Stomach (tissue), 9 donors: ENCODE measurements around the gene ASB9. TPM values are rescaled to one million over a fixed set of nuclear protein-coding genes. Genes with fewer than 3 reads are reported as not detected.

Experiments
- DNase-seq, 2 donors: peaks; one replicate each; pipeline versions ENCODE4 v3.0.0 to v3.0.0-alpha.2; 2013 to 2019
- H3K27ac ChIP-seq, 5 donors: fragments of 200-600 bp in 4 of 5; sonication (generic) in 4 of 5; one replicate each; pipeline ENCODE4 v1.5.1; 2013 to 2019; ENCODE audit warnings: mild to moderate bottlenecking in 1 of 5, moderate library complexity in 1 of 5
- H3K27me3 ChIP-seq, 3 donors: fragments of 200-600 bp; sonication (generic); one replicate each; pipeline ENCODE4 v1.5.1; 2017 to 2019; ENCODE audit warnings: mixed run types in 1 of 3
- H3K36me3 ChIP-seq, 4 donors: fragments of 200-600 bp; sonication (generic); 1 replicate in 3 of 4; 2 replicates in 1 of 4; pipeline ENCODE4 v1.5.1; 2016 to 2019
- H3K4me1 ChIP-seq, 4 donors: fragments of 200-600 bp; sonication (generic); one replicate each; pipeline ENCODE4 v1.5.1; 2016 to 2019
- H3K4me3 ChIP-seq, 4 donors: fragments of 200-600 bp; sonication (generic) in 3 of 4; one replicate each; pipeline ENCODE4 v1.5.1; 2016 to 2019; ENCODE audit warnings: mild to moderate bottlenecking in 1 of 4
- H3K9me3 ChIP-seq, 4 donors: fragments of 200-600 bp; sonication (generic); one replicate each; pipeline ENCODE4 v1.5.1; 2016 to 2019
- CTCF ChIP-seq, 7 experiments: fragments of 450-650 bp in 4 of 7; fragments of 200-600 bp in 3 of 7; sonication (generic) in 3 of 7; IDR thresholded peaks; one replicate each; pipeline ENCODE4 v1.5.1; 2016 to 2019; ENCODE audit warnings: antibody characterized with exemption in 7 of 7, control low read depth in 2 of 7, mild to moderate bottlenecking in 1 of 7
- EP300 ChIP-seq: sonication (generic); formaldehyde crosslinking; IDR thresholded peaks from one replicate; pipeline ENCODE4 v1.6.1; 2017; ENCODE audit warnings: antibody characterized with exemption
- POLR2A ChIP-seq, 4 donors: fragments of 450-650 bp; IDR thresholded peaks; one replicate each; pipeline ENCODE4 v1.6.1; 2016; ENCODE audit warnings: antibody characterized with exemption in 4 of 4, control low read depth in 2 of 4, mild to moderate bottlenecking in 1 of 4, moderate library complexity in 1 of 4
- POLR2AphosphoS5 ChIP-seq, 3 donors: sonication (generic); formaldehyde crosslinking; IDR thresholded peaks; one replicate each; pipeline ENCODE4 v1.6.1; 2016; ENCODE audit warnings: antibody characterized with exemption in 3 of 3
- WGBS, 5 donors: extraction: QIAGEN DNeasy Blood & Tissue Kit in 3 of 5; methylation state at CpG; one replicate each; pipeline versions ENCODE4 v1.1.5 to v1.1.7; 2013 to 2018; 5-methylcytosine and 5-hydroxymethylcytosine counted together
- intact Hi-C: fragments of 100-400 bp; cut with DNase I; formaldehyde crosslinking; loops from one replicate; pipeline ENCODE4 v1.15.1; 2023; ENCODE audit warnings: low total_unique reads
- polyA plus RNA-seq, 3 donors: library from polyadenylated mRNA; stranded (reverse); fragments of 200-250 nt; gene quantifications; one replicate each; pipeline ENCODE4 v1.2.3, GENCODE V29; 2013
- total RNA-seq, 5 donors: library from RNA; depleted of rRNA; stranded (reverse); fragments of >200 nt; gene quantifications; one replicate each; pipeline versions ENCODE4 v1.1.0 to v1.2.3, GENCODE V29; 2014 to 2016
- donor health status: healthy with polysubstance abuse.
- donor health status: Bipolar disorder and iron deficiency.
- donor health status: healthy.

Gene ASB9
- total and polyA plus RNA-seq, 8 donors: 1.6 to 201 (median 4.8) TPM

GRCh38 chrX:15241301-15241700 lies 28.6 kb downstream of the ASB9 start:
- H3K4me3 ChIP-seq: no peak overlapping the region
- intact Hi-C loops: no loop called here
- TF ChIP-seq POLR2A (IDR thresholded peaks at IDR 0.05) (no peak), CTCF (IDR thresholded peaks at IDR 0.05) (no peak), EP300 (no peak), POLR2AphosphoS5 (IDR thresholded peaks at IDR 0.05) (no peak)
- 22 to 46% (median 36%) methylated on average over 2 to 3 of the region's 3 CpGs for WGBS, 5 donors
- no peak overlapping the region for H3K27ac ChIP-seq
- no peaks in the 10 kb centered on the region for H3K27me3 ChIP-seq
- H3K4me1 ChIP-seq: no peaks in the 10 kb centered on the region
- no peaks in the 10 kb centered on the region for H3K36me3 ChIP-seq
- DNase-seq: peak in 1 of 2 donors; percentile 5
- H3K9me3 ChIP-seq: no peaks in the 10 kb centered on the region

GRCh38 chrX:15240414-15240813 lies 29.5 kb downstream of the ASB9 start:
- no peak overlapping the region for H3K27ac ChIP-seq
- H3K4me1 ChIP-seq: no peaks in the 10 kb centered on the region
- H3K36me3 ChIP-seq: no peaks in the 10 kb centered on the region
- no peak overlapping the region for H3K4me3 ChIP-seq
- DNase-seq: no peak
- intact Hi-C loops: no loop called here
- no peak for TF ChIP-seq POLR2AphosphoS5 (IDR thresholded peaks at IDR 0.05)
- no peak for TF ChIP-seq CTCF (IDR thresholded peaks at IDR 0.05)
- TF ChIP-seq POLR2A (IDR thresholded peaks at IDR 0.05): no peak
- TF ChIP-seq EP300: no peak
- H3K27me3 ChIP-seq: no peaks in the 10 kb centered on the region
- no peaks in the 10 kb centered on the region for H3K9me3 ChIP-seq
- WGBS, 5 donors: 87 to 95% (median 91%) methylated on average over 4 to 5 of the region's 5 CpGs

- no peak overlapping the region for H3K27ac ChIP-seq
- H3K4me1 ChIP-seq: no peaks in the 10 kb centered on the region
- WGBS, 5 donors: 83 to 90% (median 89%) methylated on average over 3 of the region's 3 CpGs
- DNase-seq: no peak
- no peak for TF ChIP-seq POLR2A (IDR thresholded peaks at IDR 0.05)
- TF ChIP-seq EP300: no peak
- no peak for TF ChIP-seq CTCF (IDR thresholded peaks at IDR 0.05)
- no peak for TF ChIP-seq POLR2AphosphoS5 (IDR thresholded peaks at IDR 0.05)
- intact Hi-C loops: no loop called here
- no peak overlapping the region for H3K4me3 ChIP-seq
- H3K9me3 ChIP-seq: no peaks in the 10 kb centered on the region
- no peaks in the 10 kb centered on the region for H3K36me3 ChIP-seq
- H3K27me3 ChIP-seq: no peaks in the 10 kb centered on the region
Measured at GRCh38 chrX:15236146-15236545, 33.7 kb downstream of the ASB9 start.

GRCh38 chrX:15235001-15235400 lies 34.9 kb downstream of the ASB9 start:
- intact Hi-C loops: no loop called here
- TF ChIP-seq EP300 (no peak), POLR2AphosphoS5 (IDR thresholded peaks at IDR 0.05) (no peak), POLR2A (IDR thresholded peaks at IDR 0.05) (no peak), CTCF (IDR thresholded peaks at IDR 0.05) (no peak)
- Histone ChIP-seq H3K9me3 (no peaks in the 10 kb centered on the region), H3K27ac (no peak overlapping the region), H3K36me3 (no peaks in the 10 kb centered on the region), H3K4me3 (no peak overlapping the region), H3K27me3 (no peaks in the 10 kb centered on the region), H3K4me1 (no peaks in the 10 kb centered on the region)
- no peak for DNase-seq
- WGBS, 5 donors: 36 to 62% (median 60%) methylated on average over 1 of the region's 1 CpG
